ENCODE measurements around the gene LINC01488. TPM values are rescaled to one million over a fixed set of nuclear protein-coding genes. Genes with fewer than 3 reads are reported as not detected.

LINC01488 gene
- total and polyA plus RNA-seq, 9 of the 15 experiments (the other 6 are each of a cell fraction or from before 2014, with no cell fraction given) = not detected

GRCh38 chr11:69436041-69436982 lies 45.2 kb upstream of the LINC01488 start:
- ATAC-seq = peak; percentile 66
- peak; percentile 42 for FAIRE-seq
- Histone ChIP-seq H3K4me3 (no peak overlapping the region), H3K4me1 (replicated peaks in 1 of 2; ENCODE audit: control insufficient read depth in 2 of 2, insufficient read depth in 2 of 2, low read length in 2 of 2) (peaks cover 28 to 54% of the 10 kb centered on the region in 2 experiments), H3K27ac (ENCODE audit: extremely low read depth, low read depth, low read length) (peak overlapping the region; percentile 2; the same call in 1 of the 3 replicates), H4K20me1 (replicated peaks; ENCODE audit: control insufficient read depth, insufficient read depth, low read length) (no peaks in the 10 kb centered on the region), H3K4me2 (ENCODE audit: insufficient read depth, low read length) (peak overlapping the region; percentile 34; the same call in 1 of the 2 replicates), H3K27me3 (ENCODE audit: control insufficient read depth in 2 of 2, insufficient read depth in 2 of 2, low read length in 2 of 2) (no peaks in the 10 kb centered on the region), H3K9me1 (ENCODE audit: control insufficient read depth, insufficient read depth, low read length) (no peaks in the 10 kb centered on the region), H3K9me3 (replicated peaks; ENCODE audit: control insufficient read depth, insufficient read depth, low read depth, low read length) (no peaks in the 10 kb centered on the region), H3K36me3 (ENCODE audit: control insufficient read depth, insufficient read depth, low read length) (no peaks in the 10 kb centered on the region), H3K79me2 (ENCODE audit: control insufficient read depth, insufficient read depth, low read length) (no peaks in the 10 kb centered on the region), H2AFZ (ENCODE audit: low read depth, low read length) (peak overlapping the region; percentile 83), H3K9ac (ENCODE audit: insufficient read depth in 1 of 2, low read depth in 2 of 2, low read length in 2 of 2) (peak overlapping the region in 1 of 2 experiments; percentile 57; a peak in 2 of 4 replicates)
- peak in 1 of 4 experiments; percentile 58 for DNase-seq (ENCODE audit: extremely low read depth in 1 of 4, low spot score in 3 of 4)
- WGBS (ENCODE audit: insufficient coverage, low coverage, missing lambda C conversion rate) = 55% methylated on average over 22 of the region's 22 CpGs
- in situ Hi-C loops (cut with MboI) = no loop called here
- CTCF ChIA-PET (ENCODE audit: low intra/inter-chr PET ratio) = no interaction called here
- POLR2A ChIA-PET = interaction anchor here (0.5 kb wide), 1 partner anchor 237 kb away, joined by 3 read pairs; no protein-coding TSS in a partner anchor
- intact Hi-C loops (cut with micrococcal nuclease) = no loop called here
- no TSS peak for BruUV-seq (replicated peaks)
- peak; percentile 39; the same call in 1 of the 2 replicates for TF ChIP-seq CTBP1 (IDR thresholded peaks at IDR 0.05; ENCODE audit: borderline replicate concordance)
- TF ChIP-seq MTA1 (IDR thresholded peaks at IDR 0.05; ENCODE audit: borderline replicate concordance) = 0 out of 2 replicates have a peak, but pooled peaks have one; percentile 20
- TF ChIP-seq BCL6 (CRISPR knock-in tag; IDR thresholded peaks at IDR 0.05) = no peak
- TF ChIP-seq HMGN3 (IDR thresholded peaks at IDR 0.05; ENCODE audit: borderline replicate concordance, extremely low read depth, insufficient read length, low read depth, low read length) = no peak
- peak; percentile 43; the same call in 1 of the 2 replicates for TF ChIP-seq MYC (IDR thresholded peaks at IDR 0.05; ENCODE audit: low read depth, low read length)
- TF ChIP-seq MYC (CRISPR knock-in tag; IDR thresholded peaks at IDR 0.05; ENCODE audit: borderline replicate concordance, low read depth) = no peak
- TF ChIP-seq, protein P1, sequence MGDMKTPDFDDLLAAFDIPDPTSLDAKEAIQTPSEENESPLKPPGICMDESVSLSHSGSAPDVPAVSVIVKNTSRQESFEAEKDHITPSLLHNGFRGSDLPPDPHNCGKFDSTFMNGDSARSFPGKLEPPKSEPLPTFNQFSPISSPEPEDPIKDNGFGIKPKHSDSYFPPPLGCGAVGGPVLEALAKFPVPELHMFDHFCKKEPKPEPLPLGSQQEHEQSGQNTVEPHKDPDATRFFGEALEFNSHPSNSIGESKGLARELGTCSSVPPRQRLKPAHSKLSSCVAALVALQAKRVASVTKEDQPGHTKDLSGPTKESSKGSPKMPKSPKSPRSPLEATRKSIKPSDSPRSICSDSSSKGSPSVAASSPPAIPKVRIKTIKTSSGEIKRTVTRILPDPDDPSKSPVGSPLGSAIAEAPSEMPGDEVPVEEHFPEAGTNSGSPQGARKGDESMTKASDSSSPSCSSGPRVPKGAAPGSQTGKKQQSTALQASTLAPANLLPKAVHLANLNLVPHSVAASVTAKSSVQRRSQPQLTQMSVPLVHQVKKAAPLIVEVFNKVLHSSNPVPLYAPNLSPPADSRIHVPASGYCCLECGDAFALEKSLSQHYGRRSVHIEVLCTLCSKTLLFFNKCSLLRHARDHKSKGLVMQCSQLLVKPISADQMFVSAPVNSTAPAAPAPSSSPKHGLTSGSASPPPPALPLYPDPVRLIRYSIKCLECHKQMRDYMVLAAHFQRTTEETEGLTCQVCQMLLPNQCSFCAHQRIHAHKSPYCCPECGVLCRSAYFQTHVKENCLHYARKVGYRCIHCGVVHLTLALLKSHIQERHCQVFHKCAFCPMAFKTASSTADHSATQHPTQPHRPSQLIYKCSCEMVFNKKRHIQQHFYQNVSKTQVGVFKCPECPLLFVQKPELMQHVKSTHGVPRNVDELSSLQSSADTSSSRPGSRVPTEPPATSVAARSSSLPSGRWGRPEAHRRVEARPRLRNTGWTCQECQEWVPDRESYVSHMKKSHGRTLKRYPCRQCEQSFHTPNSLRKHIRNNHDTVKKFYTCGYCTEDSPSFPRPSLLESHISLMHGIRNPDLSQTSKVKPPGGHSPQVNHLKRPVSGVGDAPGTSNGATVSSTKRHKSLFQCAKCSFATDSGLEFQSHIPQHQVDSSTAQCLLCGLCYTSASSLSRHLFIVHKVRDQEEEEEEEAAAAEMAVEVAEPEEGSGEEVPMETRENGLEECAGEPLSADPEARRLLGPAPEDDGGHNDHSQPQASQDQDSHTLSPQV (IDR thresholded peaks at IDR 0.05) = peak; percentile 64; the same call in 1 of the 2 replicates
- 0 out of 2 replicates have a peak, but pooled peaks have one; percentile 18 for TF ChIP-seq ZBTB1 (CRISPR knock-in tag; IDR thresholded peaks at IDR 0.05; ENCODE audit: borderline replicate concordance, low read depth)
- TF ChIP-seq, protein P2, sequence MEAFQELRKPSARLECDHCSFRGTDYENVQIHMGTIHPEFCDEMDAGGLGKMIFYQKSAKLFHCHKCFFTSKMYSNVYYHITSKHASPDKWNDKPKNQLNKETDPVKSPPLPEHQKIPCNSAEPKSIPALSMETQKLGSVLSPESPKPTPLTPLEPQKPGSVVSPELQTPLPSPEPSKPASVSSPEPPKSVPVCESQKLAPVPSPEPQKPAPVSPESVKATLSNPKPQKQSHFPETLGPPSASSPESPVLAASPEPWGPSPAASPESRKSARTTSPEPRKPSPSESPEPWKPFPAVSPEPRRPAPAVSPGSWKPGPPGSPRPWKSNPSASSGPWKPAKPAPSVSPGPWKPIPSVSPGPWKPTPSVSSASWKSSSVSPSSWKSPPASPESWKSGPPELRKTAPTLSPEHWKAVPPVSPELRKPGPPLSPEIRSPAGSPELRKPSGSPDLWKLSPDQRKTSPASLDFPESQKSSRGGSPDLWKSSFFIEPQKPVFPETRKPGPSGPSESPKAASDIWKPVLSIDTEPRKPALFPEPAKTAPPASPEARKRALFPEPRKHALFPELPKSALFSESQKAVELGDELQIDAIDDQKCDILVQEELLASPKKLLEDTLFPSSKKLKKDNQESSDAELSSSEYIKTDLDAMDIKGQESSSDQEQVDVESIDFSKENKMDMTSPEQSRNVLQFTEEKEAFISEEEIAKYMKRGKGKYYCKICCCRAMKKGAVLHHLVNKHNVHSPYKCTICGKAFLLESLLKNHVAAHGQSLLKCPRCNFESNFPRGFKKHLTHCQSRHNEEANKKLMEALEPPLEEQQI (IDR thresholded peaks at IDR 0.05) = no peak
- TF ChIP-seq STAT5A (IDR thresholded peaks at IDR 0.05; ENCODE audit: borderline replicate concordance, low read length) = no peak
- TF ChIP-seq ZKSCAN3 (CRISPR knock-in tag; IDR thresholded peaks at IDR 0.05) = no peak
- peak in 1 of 3 experiments; percentile 52 for TF ChIP-seq YY1 (IDR thresholded peaks at IDR 0.05; ENCODE audit: borderline replicate concordance in 1 of 3, control insufficient read depth in 1 of 3, extremely low read depth in 1 of 3, insufficient read depth in 3 of 3, insufficient read length in 1 of 3, insufficient replicate concordance in 2 of 3, low read depth in 1 of 3, low read length in 2 of 3)
- TF ChIP-seq ZNF444 (CRISPR knock-in tag; IDR thresholded peaks at IDR 0.05) = no peak

Measured in K562 (cell line).